ENCODE data around the gene U2AF1L4.

DNA sequence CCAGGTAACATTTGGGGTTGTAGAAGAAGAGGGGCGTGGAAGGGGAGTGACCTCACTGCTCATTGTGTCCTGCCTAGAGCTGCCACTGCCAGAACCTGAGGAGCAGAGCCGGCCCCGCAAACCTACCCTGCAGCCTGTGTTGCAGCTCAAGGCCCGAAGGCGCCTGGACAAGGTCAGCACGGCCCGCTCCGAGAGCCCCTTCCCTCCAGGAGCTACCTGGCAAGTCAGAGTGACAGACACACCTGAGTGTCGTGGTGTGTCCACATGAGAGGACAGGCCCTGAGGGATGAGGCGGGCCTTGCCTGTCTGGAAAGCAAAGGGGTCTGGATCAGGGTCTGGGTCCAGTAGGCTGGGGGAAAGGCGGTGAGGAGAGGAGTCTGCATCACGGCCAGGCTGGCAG, 20.7 kb downstream of the U2AF1L4 start:
- TF ChIP-seq CTCF (IDR thresholded peaks at IDR 0.05 in 4 of 5, conservative IDR thresholded peaks at IDR 0.05 in 1 of 5) (no peak), POLR2A (IDR thresholded peaks at IDR 0.05) (no peak)
